ENCODE data around the gene DNAJC6.

DNAJC6 gene

DNA sequence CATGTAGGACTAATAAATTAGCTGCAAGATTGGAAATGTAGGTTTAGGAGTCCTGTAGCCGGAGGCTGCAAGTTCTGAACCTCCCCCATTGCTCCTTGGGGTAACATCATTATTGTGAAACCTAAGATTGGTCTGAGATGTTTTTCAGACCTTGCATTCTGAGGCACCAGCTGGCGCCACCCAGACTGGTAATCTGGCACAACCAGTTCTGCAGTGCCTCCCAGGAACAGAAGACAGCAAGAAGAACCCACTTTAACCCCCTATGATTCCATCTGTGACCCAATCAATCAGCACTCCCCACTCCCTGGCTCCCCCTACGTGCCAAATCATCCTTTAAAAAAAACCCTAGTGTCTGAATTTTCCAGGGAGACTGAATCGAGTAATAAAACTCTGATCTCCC is 11.6 kb upstream of the DNAJC6 start:
- DNase-seq: no peak

DNA sequence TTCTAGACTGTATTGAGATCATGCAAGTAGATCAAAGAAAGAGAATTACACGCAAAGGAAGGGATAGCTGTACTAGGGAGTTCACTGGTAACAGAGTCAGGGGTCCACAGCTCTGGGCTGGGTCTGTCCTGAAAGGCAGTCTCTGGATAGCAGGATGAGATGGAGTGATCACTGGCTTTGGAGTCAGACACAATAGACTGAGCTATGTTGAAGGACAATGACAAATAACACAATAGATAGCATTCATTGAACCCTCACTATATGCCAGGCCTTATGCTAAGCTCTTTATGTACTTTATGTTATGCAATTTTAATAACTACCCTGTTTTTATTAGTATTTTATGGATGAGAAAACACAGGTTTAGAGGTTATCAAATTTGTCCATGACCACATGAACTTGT is 10.0 kb upstream of the DNAJC6 start:
- no peak for DNase-seq

DNA sequence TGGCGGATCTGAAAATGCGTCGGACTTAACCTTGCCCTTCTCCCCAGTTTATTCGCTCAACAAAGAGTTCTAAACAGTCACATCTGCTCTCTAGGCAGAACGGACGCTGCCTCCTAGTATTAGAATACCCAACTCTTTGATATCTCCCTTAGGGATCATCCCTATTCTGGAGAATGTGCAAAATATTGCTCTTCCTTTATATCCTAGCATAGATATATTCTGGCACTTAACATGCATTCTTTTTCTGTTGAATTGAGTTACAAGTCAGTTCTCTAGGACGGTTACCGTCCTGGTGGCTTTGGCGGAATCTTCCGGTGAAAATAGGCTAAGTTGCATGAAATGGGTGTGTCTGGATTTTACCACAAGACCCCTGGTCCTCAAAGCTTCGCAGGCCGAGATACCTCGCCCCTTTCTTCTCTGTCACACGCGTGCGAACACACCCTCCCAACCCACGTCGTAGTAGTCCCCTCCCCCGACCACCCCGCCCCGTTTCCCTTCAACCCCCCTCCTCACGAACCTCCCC is 501 bp upstream of the DNAJC6 start:
- DNase-seq: no peak

DNA sequence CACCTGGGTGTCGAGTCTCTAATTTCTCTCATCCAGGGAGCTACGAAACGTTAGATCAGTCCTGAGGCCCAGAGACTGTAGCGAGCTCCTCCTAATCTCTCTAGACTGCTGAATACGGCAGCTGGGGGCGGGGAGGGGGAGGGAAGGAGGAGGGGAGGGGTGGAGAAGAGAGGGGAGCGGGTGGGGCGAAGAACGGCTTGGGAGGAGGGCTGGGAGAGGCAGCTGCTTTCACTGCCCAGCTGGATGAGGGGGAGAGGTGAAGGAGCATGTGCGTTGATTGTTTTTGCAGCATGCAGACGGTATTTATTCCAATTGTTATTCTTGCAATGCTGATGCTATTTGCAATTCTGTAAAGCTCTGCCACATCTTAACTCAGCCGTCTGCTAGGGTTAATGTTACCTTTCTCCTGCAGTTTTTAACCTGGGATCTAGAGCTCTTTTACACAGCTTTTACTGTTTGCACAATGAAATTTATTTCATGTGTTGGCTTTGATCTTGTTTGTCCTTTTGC is 790 bp downstream of the DNAJC6 start:
- peak; percentile 64 for DNase-seq

DNA sequence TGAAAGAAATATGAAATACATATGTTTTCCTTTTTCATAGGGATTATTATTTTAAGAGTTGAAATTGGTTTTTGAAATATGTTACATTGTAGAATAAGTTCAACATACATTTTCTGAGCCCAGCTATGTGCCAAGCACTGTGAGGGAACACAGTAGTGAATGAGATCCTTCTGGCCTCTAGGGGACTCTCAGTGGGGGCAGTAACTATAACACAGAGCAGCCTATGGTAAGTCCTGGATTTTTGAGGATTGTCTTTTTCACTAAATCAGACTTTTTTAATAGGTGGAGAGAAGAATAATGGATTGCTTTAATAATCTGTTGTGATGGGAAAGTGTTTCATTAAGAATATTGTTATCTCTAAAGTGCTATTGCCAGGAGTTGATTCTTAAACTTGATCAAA is 2.4 kb downstream of the DNAJC6 start:
- DNase-seq: no peak

DNA sequence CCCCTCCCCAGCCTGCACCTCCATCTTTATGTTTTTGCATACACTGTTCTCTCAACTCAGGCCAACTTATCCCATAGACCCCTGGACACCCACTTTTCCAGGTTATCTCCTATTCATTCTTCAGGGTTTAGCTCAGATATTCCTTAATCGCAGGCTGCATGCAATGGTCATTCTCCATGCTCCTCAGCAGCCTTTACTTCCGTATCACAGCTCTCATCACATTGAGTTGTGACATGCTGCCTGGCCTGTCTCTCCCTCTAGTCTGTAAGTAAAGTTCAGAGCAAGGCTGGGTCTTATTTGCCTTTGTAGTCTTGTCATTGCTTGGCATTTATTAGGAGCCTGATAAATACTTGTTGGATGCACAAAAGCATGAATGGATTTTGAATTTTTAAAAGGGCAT is 6.9 kb downstream of the DNAJC6 start:
- DNase-seq: no peak

DNA sequence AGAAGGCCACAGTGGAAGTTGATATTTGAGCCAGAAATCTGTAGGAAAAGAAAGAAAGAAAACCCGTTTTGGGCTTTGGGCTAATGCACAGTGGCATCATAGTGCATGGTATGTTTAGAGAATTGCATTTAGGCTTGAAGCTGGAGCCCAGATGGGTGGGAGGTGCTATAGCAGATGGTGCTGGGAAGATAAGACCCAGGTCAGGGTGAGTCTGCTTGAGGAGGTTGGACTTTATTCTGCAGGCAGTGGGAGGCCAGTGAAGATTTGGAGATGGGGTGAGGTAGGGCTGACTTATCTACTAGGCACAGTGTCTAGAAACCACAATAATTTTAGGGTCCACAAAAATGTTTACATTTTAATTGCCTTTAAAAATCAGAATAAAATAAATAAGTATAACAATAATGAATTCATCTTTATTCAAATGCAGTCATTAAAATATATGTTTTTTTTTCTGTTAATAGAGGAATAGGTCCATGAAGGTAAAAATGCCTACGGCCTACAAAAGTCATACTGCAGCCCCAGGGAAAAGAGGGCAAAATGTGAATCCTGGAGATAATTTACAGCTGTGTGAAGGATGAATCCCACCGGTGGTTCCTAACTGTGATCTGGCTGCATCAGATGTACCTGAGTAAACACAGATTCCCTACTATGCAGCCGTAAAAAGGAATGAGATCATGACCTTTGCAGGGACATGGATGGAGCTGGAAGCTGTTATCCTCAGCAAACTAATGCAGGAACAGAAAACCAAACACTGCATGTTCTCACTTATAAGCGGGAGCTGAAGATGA is 8.7 kb downstream of the DNAJC6 start:
- no peak for DNase-seq

DNA sequence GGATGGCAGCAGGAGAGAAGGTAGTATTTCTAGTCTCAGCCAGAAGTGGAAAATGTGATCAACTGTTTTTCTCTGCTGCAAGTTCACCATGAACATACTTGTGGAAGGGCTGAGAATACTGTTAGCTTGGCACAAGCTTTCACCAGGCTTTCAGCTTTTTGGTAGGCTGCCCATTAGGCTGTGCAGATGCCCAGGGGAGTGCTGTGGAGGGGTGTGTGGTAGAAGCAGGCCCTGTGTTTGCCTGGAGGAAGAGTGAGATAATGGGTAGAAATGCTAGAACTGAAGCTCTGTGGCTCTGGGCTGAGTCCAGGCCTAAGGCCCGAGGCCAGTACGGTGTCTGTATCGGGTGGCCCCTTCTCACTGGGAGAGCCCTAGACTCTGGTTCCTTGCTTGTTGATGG is 9.8 kb downstream of the DNAJC6 start:
- no peak for DNase-seq

DNA sequence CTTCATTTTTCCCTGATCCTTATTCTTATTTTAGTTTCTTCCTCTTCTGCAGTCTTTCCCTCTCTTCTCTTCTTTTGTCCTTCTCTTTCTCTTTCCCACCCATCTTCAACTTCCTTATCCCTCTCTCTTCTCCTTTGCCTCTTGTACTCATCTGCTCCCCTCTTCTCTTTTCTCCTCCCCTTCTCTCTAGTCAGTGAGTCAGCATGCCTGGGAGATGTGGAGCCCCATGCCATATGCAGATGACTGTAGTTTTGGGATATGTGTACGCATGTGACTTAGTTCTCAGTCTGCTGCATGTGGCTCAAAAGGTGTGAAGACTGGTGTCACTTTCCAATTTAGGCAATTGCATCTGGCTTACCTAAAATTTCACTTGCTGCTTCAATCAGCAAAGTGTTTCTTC is 10.4 kb downstream of the DNAJC6 start:
- no peak for DNase-seq

DNA sequence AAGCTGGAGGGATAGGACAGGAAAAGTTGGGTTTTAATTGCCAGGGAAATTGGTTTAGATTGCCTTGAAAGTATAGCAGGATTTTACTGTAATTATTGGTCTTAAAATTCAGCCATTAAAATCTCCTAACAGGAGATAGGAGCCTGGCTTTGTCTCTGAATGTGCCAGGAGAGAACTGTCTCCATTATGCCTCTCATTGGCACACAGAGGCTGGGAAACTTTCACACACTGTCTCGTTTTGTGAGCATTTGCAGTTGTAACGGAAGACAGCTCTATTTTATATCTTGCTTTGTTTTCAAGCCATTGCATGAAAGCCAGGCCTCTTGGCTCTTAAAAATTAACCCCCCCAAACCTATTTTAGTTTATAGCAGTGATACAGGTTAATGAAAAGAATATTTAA is 12.5 kb downstream of the DNAJC6 start:
- DNase-seq: no peak

DNA sequence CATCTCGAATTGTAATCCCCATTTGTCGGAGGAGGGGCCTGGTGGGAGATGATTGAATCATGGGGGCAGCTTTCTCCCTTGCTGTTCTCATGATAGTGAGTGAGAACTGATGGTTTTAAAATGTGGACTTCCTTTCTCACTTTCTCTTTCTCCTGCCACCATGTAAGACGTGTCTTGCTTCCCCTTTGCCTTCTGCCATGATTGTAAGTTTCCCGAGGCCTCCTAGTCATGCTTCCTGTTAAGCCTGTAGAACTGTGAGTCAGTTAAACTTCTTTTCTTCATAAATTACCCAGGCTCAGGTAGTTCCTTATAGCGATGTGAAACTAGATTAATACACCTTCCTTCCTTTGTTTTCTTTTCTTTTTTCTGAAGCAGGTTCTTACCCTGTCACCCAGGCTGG is 13.9 kb downstream of the DNAJC6 start:
- DNase-seq: no peak

DNA sequence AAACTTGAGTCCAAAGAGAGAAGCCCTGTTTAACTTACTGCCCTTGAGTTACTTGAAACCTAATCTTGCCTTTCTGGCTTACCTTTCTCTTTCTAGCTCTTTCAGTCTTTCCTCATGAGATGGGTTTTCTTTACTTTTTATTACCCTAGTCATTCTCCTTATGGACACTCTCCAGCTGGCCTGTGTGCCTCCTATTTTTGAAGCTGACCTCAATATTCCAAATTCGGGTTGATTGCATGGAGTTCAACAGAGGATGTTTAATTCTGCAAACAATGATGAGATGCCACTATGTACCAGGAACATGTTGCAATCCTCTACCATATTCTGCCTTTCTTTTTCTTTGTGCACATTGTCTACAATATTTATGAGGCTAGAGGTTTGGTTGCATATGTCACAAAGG is 20.7 kb downstream of the DNAJC6 start:
- no peak for DNase-seq

DNA sequence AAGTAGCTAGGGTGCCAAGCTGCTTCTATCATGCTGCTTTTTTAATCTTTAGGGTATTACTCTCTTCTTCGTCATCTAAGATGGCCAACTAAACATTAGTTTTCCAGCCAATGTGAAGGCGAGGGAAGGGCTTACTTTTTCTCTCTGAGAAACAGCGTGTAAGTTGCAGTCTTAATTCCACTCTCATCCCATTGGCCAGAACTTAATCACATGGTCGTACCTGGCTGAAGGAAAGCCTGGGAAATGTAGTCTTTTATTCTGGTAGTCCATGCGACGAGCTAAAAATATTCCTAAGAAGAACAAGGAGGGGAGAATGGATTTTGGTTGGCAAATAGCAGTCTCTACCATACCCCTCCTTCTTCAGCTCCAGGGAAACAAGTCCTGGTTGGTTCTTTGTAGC is 21.5 kb downstream of the DNAJC6 start:
- DNase-seq: no peak

DNA sequence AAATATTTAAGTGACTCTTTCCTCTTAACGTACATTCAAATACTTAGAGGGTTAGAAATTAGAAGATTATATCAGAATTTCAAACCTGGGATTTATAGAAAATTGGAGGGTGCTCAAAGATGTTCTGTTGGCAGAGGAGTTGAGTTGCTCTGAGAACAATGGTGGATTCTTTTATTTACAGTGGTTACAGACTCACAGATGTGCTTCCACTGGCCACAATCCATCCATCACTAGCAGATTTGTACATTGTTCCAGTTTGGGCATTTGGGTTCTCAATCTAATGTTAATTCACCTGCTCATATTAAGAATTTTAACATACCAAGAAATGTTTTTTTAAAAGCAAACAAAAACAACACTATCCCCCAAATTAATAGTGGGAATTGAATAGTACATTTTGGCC is 23.5 kb downstream of the DNAJC6 start:
- no peak for DNase-seq

DNA sequence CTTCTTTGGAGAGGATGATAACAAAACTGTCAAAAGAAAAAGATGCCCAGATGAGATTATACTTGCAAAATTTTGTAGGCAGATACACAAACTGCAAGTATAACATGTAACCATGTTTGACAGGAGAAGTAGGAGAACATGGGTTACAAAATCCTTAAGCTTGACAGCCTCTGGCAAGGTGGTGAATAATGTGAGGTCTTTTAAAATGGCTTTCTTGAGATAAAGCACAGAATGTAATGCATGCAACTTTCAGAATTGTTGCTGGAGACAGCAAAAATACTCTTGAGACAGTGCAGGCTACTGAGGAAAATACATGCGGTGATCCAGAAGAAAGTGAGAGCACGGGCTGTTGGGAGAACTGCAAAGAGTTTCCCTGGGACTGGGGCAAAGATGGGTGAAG is 24.7 kb downstream of the DNAJC6 start:
- DNase-seq: no peak

DNA sequence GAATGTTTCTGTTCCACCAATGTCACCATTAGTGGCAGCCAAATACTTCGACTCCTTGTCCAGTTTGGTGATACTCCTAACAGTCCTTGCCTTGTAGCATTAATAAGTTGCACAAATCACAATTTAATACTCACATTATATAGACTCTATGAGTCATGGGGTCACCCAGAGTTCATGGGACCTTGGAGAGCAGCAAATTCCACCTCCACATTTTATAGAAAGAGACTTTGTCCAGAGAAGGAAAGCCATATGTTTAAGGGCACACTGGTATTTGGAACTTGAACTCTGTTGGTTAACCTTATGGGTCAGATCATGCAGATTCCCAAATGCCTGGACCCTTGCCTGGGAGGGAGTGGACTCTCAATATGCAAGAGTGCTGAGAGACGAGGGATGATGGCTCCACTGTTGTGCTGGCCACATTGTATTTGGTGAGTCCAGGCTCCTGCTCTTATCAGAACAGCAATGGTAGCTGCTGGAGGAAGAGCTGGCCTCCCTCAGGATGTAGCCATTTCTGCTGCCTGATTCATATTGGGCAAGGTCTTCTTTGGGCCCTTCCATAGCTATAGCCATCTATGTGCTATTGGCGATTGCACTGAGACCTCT is 30.6 kb downstream of the DNAJC6 start:
- no peak for DNase-seq

DNA sequence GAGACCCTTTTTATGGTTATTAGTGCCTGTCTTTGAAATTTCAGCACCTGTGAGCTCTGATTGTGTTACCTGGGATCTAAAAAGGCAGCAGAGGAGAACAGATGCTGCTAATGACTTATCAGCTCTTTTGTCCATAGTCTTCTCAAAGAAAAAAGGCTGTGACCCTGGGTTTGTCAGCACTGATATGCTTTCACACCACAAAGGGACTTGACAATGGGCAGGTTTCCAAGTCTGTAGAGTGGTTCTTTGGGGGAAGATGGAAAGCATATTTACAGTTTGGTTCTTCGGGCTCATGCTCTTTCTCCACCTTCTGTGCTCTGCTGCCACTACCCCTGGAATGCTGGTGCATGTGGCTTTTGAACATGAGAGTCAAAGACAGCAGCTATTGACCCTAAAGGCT is 32.0 kb downstream of the DNAJC6 start:
- no peak for DNase-seq

DNA sequence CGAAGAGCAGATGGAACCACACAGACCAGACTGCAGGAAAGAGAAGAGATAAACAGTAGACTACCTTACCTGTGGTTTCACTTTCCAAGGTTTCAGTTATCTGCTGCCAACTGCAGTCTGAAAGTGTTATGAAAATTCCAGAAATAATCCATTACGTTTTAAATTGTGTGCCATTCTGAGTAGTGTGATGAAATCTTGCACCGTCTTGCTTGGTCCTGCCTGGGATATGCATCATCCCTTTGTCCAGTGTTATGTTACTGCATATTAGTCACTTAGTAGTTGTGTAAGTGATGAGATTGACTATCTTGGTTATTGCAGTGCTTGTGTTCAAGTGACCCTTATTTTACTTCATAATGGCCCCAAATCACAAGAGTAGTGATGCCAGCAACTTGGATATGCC is 33.9 kb downstream of the DNAJC6 start:
- no peak for DNase-seq

DNA sequence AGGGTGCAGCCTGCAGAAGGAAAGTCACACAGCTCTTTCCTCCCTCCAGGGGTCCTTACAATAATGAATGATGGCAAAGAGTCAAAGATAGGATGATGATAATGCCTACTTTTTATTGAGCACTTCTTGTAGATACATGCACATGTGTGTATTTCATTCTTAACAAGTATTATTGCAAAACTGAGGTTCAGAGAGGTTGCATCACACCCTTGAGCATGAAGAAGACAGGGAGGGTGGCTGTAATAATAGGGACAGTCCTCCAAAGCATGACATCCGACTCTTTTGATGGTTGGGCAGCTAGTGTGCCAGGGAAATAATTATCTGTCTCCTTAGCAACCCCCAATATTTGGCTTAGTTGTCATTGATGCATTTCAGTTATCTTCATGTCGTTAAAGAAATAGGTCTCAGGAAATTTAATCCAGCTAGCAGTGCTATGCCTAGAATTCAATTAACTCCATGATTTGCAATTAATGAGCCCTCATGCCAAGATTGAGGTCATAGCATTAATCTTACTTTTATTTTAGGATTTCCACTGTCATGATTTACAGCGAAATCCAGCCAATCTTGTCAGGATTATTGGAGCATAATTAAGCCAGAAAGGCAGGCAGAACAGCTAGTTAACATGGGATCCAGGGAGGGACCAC is 35.0 kb downstream of the DNAJC6 start:
- no peak for DNase-seq

DNA sequence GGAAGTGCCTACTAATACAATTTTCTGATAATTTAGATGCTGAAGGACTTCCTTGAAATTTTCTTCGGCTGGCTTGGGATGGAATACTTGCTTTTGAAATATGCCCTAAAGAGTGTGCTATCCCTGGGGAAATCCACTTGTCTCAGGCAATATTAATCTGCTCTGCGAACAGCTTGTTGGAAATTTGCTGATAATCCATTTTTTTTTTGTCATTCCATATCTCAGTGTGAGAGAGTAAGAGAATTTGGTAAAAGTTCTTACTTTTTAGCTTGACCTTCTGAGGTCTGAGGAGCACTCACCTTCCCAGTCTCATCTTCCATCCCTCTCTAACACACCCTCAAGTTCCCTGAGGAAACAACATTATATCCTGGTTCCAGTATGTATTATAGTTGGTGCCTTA is 36.8 kb downstream of the DNAJC6 start:
- no peak for DNase-seq

DNA sequence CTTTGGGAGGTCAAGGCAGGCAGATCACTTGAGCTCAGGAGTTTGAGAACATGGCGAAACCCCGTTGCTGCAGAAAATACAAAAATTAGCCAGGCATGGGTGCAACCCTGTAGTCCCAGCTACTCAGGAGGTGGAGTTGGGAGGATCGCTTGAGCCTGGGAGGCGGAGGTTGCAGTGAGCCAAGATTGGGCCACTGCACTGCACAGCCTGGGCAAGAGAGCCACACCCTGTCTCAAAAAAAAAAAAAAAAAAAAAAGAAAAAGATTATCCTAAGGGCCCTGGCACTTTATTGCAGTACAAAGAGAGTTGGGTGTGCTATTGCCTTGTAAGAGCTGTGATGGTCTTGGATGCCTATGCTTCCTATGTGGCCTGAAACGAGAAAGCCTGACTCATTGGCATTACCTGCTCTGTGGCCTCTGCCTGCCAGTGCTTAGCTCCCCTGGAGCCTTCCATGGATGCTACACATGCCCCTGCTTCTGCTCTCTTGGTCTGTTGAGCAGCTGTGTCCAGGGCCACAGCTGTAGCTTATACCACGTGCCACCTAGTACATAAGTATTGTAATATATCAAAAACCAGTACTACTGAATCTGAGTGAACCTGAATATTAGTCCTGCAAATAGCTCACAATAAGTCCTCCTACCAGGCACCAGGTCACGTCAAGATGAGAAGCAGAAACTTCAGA is 45.8 kb downstream of the DNAJC6 start:
- no peak for DNase-seq

DNA sequence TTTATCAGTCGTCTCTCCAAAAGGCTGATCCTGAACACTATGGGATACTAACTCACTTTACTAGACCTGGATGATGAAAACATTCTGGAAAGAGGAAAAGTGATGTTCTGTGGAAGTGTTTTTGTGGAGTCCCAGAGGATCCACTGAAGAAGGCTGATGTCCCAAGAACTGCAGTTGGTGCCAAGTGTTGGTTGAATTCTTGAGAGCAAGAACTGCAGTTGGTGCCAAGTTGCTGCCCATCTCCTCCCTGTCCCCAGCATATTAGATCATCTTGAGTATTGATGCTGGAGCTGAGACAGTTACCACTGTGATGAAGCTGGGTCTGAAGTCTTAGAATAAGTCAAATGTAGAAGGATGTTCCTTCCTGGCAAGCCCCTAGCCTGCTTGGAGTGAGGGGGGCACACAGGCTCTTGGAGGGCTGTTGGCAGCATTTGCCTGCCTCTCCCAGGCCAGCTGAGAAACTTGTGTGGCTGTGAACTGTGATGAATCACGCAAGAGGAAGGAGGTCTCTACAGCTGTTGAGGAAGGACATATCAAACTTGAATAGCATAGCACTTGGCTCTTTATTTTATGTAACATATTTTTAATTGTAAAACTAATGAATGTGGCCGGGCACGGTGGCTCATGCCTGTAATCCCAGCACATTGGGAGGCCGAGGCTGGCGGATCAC is 48.1 kb downstream of the DNAJC6 start:
- DNase-seq: no peak

DNA sequence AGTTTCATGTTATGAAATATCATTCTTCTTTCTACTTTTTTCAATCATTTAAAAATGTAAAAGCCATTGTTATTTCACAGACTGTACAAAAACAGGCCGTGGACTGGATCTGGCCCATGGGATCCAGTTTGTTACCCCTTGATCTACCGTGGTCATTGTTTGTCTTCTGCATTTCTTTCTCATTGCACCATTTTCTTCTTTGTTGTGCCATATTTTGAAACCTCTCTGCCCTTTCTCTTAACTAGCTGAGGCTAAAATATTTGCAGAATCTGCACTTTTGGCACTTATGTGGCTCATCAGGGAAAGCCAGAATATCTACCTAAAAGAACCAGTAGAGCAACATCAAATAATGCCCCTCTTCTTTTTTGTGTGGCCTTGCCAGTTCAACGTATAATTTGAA is 50.5 kb downstream of the DNAJC6 start:
- DNase-seq: no peak

All from DMS79 (cell line).